Osteocyte (in vitro differentiated cells): ENCODE data around the gene ANKRD55. TPM values are rescaled to one million over a fixed set of nuclear protein-coding genes. Genes with fewer than 3 reads are reported as not detected.

Experiments
- DNase-seq: peaks from one replicate; pipeline ENCODE4 v3.0.0; 2021; ENCODE audit warnings: mixed read lengths; ENCODE audit not compliant: unreplicated experiment; ENCODE audit errors: extremely low spot score
- H3K27ac Mint-ChIP-seq: one replicate; pipeline ENCODE4 v1.8.0; 2021; ENCODE audit warnings: mild to moderate bottlenecking, mixed read lengths; ENCODE audit not compliant: unreplicated experiment
- H3K27me3 Mint-ChIP-seq: one replicate; pipeline ENCODE4 v1.8.0; 2021; ENCODE audit warnings: mixed read lengths; ENCODE audit not compliant: unreplicated experiment
- H3K36me3 Mint-ChIP-seq: one replicate; pipeline ENCODE4 v1.8.0; 2021; ENCODE audit warnings: mixed read lengths; ENCODE audit not compliant: unreplicated experiment
- H3K4me1 Mint-ChIP-seq: one replicate; pipeline ENCODE4 v1.8.0; 2021; ENCODE audit warnings: mixed read lengths; ENCODE audit not compliant: unreplicated experiment
- H3K4me3 Mint-ChIP-seq: one replicate; pipeline ENCODE4 v1.8.0; 2021; ENCODE audit warnings: mild to moderate bottlenecking, moderate library complexity, mixed read lengths; ENCODE audit not compliant: unreplicated experiment
- H3K9me3 Mint-ChIP-seq: one replicate; pipeline ENCODE4 v1.8.0; 2021; ENCODE audit warnings: mixed read lengths; ENCODE audit not compliant: unreplicated experiment
- total RNA-seq: library from RNA; stranded (reverse); gene quantifications from 2 replicates; pipeline ENCODE4 v1.2.1, GENCODE V29; 2021
- TF ChIP-seq, protein P1 (sequence below): fragments of 200-600 bp; sonication (generic); IDR thresholded peaks from 2 replicates; pipeline ENCODE4 v1.5.0; 2021; ENCODE audit warnings: antibody characterized with exemption, mild to moderate bottlenecking, moderate library complexity

Gene ANKRD55
- total RNA-seq, 1 donor from 2014 or later = not detected

DNA sequence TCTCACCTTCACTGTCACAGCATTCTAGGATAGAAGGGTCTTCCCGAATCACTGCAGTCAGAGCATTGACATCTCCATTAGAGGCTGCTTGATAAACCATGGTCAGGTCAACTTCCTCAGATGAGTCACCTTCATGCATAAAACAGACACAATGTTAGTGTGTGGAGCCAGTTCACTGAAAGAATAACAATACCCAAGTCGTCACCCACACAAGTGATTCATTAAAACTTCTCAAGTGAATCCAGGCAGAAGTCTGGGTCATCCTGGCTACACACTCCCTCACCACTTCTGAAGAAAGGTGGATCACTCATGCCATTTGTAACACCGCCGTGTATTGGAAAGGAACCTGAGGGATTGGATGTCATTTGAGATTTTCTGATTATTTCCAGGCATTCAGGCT lies 49.6 kb downstream of the ANKRD55 start:
- DNase-seq = no peak
- Mint-ChIP-seq H3K36me3 (no peaks in the 10 kb centered on the region), H3K27me3 (no peaks in the 10 kb centered on the region), H3K4me3 (no peak overlapping the region), H3K9me3 (no peaks in the 10 kb centered on the region), H3K4me1 (peaks cover 7% of the 10 kb centered on the region), H3K27ac (no peak overlapping the region)
- TF ChIP-seq, protein P1, sequence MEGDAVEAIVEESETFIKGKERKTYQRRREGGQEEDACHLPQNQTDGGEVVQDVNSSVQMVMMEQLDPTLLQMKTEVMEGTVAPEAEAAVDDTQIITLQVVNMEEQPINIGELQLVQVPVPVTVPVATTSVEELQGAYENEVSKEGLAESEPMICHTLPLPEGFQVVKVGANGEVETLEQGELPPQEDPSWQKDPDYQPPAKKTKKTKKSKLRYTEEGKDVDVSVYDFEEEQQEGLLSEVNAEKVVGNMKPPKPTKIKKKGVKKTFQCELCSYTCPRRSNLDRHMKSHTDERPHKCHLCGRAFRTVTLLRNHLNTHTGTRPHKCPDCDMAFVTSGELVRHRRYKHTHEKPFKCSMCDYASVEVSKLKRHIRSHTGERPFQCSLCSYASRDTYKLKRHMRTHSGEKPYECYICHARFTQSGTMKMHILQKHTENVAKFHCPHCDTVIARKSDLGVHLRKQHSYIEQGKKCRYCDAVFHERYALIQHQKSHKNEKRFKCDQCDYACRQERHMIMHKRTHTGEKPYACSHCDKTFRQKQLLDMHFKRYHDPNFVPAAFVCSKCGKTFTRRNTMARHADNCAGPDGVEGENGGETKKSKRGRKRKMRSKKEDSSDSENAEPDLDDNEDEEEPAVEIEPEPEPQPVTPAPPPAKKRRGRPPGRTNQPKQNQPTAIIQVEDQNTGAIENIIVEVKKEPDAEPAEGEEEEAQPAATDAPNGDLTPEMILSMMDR = no peak

DNA sequence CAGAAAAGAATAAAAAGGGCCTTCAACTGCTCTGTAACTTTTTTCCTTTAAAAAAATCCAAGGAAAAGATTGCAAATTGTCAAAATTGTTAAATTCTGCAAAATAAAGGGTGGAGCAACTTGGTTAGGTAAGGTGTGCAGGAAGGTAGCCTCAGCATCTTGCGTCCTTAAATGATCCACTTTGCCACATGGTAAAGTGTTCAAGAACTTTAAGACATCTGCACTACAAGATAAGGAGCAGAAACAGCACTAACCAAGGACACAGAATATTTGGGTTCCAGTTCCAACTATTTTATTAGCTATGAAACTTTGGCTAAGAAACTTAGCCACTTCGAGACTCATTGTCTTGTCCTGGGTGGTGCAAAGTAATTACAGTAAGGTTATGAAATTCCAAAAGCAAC lies 53.7 kb downstream of the ANKRD55 start:
- Mint-ChIP-seq H3K4me1 (peaks cover 20% of the 10 kb centered on the region), H3K27ac (no peak overlapping the region), H3K36me3 (no peaks in the 10 kb centered on the region), H3K9me3 (no peaks in the 10 kb centered on the region), H3K27me3 (no peaks in the 10 kb centered on the region), H3K4me3 (no peak overlapping the region)
- TF ChIP-seq, protein P1 = no peak
- no peak for DNase-seq

DNA sequence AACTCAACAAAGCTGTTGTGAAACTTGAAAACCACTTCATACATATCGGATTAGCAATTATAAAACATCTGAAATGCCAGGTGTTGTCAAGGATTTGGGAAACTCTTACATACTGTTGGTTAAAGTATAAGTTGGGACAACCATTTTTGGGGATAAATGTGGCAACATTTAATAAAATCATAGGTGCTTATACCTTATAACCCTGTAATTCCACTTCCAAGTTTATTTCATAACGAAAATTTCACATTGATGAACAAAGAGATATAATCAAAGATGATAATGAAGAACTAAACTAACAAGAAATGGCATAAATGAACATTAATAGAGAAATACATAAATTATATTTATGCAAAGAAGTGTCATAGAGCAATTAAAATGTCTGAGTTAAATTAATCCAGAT lies 54.3 kb downstream of the ANKRD55 start:
- no peaks in the 10 kb centered on the region for H3K36me3 Mint-ChIP-seq
- TF ChIP-seq, protein P1 = no peak

DNA sequence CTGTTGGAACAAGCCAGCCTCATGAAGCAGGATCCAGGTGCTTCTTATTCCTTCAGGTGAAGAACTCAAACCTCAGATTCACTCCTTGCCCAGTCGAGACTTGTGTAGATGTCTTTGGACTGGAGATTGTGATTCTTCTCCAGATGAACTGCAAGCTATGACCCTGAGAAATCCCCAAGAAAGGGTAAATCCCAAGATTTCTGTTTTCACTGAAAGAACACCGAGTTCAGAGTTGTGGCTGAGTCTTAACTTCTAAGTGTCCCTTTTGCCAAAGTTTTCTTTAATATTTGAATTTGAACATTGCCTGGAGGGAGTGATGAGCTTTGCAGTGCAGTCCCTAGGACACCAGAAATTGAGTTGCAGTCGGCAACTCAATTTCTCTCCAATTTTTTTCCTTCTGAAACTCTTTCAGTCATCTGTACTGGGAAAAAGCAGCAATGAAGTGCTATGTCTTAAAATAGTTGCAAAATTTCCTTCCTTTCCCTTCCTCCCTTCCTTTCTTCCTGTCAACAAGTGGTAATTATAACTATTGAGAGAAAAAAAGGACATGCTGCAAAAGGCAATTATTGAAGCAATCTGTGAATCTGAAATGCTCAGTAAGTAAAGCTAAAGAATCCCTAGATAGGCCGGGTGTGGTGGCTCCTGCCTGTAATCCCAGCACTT lies 56.1 kb downstream of the ANKRD55 start:
- H3K27ac Mint-ChIP-seq = no peak overlapping the region
- TF ChIP-seq, protein P1 = no peak
- H3K4me1 Mint-ChIP-seq = peaks cover 19% of the 10 kb centered on the region
- DNase-seq = no peak
- H3K9me3 Mint-ChIP-seq = no peaks in the 10 kb centered on the region
- no peaks in the 10 kb centered on the region for H3K36me3 Mint-ChIP-seq
- H3K4me3 Mint-ChIP-seq = no peak overlapping the region
- no peaks in the 10 kb centered on the region for H3K27me3 Mint-ChIP-seq

More for the DNA sequence above, 54.3 kb downstream of the ANKRD55 start:
- no peak for DNase-seq
- no peaks in the 10 kb centered on the region for H3K9me3 Mint-ChIP-seq
- H3K4me3 Mint-ChIP-seq = no peak overlapping the region
- H3K4me1 Mint-ChIP-seq = peaks cover 16% of the 10 kb centered on the region
- H3K27me3 Mint-ChIP-seq = no peaks in the 10 kb centered on the region
- H3K27ac Mint-ChIP-seq = no peak overlapping the region

DNA sequence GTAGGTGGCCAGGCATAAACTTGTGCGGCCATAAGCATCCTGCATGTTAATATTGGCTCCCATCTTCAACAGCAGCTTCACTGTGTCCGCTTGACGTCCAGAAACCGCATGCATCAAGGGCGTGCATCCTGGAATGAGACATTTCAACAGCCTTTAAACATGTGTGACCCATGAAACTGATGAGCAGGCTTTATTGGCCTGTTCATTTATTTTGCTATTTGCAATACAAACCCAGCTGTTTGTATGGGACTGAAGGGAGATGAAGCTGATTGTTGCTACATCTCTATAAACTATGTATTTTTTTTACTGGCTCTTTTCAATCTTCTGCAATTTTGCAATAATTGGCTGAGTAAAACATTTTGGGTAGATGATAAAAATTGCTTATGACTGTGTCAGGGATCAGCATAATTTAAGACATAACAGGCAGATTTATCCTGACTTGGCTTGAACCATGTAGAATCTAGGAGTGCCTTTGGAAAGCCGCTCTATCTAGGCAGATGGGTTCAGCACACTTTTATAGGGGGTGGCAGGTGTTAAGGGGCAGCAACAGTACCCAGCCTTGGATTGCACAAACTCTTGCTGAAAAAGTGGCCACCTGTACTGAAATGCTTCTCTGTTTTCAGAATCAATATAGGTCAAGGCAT lies 56.9 kb downstream of the ANKRD55 start:
- no peaks in the 10 kb centered on the region for H3K9me3 Mint-ChIP-seq
- H3K27me3 Mint-ChIP-seq = no peaks in the 10 kb centered on the region
- H3K4me1 Mint-ChIP-seq = peaks cover 20% of the 10 kb centered on the region
- no peak for DNase-seq
- TF ChIP-seq, protein P1 = no peak
- H3K4me3 Mint-ChIP-seq = no peak overlapping the region
- H3K27ac Mint-ChIP-seq = no peak overlapping the region
- H3K36me3 Mint-ChIP-seq = no peaks in the 10 kb centered on the region
